Measurements from ENCODE around the gene ETS1. TPM values are rescaled to one million over a fixed set of nuclear protein-coding genes. Genes with fewer than 3 reads are reported as not detected.

The ETS1 gene
- polyA plus RNA-seq, 1 donor from 2014 or later = 0.42 TPM

DNA sequence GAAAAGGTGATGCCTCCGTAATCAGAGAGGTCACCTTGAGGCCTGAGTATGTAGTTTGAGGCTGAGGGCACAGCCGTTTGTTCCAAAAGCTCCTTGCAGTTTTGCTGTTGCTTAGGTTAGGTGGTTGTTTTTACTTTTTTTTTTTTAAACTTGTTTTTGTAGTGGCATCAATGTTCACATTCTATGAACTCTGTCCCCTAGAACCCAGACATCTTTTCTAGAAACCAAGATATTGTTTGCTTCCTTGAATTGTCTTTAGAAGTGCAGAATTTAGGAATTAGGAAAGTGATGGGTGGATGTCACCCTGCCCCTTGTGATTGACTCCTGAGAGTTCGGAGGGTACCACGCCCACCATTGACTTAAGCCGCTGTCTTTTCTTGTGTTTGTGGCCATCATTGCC, 35.7 kb upstream of the ETS1 start:
- Histone ChIP-seq H3F3A (ENCODE audit: insufficient read depth, low read length, poor library complexity, severe bottlenecking) (no peaks in the 10 kb centered on the region), H3K27me3 (ENCODE audit: insufficient read depth, low read depth, low read length) (no peaks in the 10 kb centered on the region), H2AFZ (ENCODE audit: low read depth, low read length) (no peak overlapping the region), H3K4me2 (ENCODE audit: low read length) (no peak overlapping the region), H3K4me3 (ENCODE audit: low read length) (no peak overlapping the region), H4K20me1 (ENCODE audit: insufficient read depth) (no peaks in the 10 kb centered on the region), H3K9ac (ENCODE audit: low read length) (no peak overlapping the region), H3K36me3 (ENCODE audit: insufficient read depth, low read length) (no peaks in the 10 kb centered on the region), H3K79me2 (replicated peaks; ENCODE audit: insufficient read depth, low read length) (no peaks in the 10 kb centered on the region), H3K9me2 (ENCODE audit: insufficient read depth, low read length) (no peaks in the 10 kb centered on the region), H3K9me3 (ENCODE audit: low read length) (no peaks in the 10 kb centered on the region), H3K27ac (ENCODE audit: low read length) (no peak overlapping the region)
- TF ChIP-seq, protein P1, sequence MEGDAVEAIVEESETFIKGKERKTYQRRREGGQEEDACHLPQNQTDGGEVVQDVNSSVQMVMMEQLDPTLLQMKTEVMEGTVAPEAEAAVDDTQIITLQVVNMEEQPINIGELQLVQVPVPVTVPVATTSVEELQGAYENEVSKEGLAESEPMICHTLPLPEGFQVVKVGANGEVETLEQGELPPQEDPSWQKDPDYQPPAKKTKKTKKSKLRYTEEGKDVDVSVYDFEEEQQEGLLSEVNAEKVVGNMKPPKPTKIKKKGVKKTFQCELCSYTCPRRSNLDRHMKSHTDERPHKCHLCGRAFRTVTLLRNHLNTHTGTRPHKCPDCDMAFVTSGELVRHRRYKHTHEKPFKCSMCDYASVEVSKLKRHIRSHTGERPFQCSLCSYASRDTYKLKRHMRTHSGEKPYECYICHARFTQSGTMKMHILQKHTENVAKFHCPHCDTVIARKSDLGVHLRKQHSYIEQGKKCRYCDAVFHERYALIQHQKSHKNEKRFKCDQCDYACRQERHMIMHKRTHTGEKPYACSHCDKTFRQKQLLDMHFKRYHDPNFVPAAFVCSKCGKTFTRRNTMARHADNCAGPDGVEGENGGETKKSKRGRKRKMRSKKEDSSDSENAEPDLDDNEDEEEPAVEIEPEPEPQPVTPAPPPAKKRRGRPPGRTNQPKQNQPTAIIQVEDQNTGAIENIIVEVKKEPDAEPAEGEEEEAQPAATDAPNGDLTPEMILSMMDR (IDR thresholded peaks at IDR 0.05; ENCODE audit: poor library complexity, severe bottlenecking) = no peak
- TF ChIP-seq POLR2AphosphoS5 (IDR thresholded peaks at IDR 0.05) (no peak), EP300 (conservative IDR thresholded peaks at IDR 0.05; ENCODE audit: poor library complexity, severe bottlenecking) (no peak), EZH2 (IDR thresholded peaks at IDR 0.05; ENCODE audit: borderline replicate concordance, insufficient read depth, low read length, poor library complexity, severe bottlenecking) (no peak), TAF1 (IDR thresholded peaks at IDR 0.05; ENCODE audit: low read depth) (no peak)
- TF ChIP-seq, protein P2, sequence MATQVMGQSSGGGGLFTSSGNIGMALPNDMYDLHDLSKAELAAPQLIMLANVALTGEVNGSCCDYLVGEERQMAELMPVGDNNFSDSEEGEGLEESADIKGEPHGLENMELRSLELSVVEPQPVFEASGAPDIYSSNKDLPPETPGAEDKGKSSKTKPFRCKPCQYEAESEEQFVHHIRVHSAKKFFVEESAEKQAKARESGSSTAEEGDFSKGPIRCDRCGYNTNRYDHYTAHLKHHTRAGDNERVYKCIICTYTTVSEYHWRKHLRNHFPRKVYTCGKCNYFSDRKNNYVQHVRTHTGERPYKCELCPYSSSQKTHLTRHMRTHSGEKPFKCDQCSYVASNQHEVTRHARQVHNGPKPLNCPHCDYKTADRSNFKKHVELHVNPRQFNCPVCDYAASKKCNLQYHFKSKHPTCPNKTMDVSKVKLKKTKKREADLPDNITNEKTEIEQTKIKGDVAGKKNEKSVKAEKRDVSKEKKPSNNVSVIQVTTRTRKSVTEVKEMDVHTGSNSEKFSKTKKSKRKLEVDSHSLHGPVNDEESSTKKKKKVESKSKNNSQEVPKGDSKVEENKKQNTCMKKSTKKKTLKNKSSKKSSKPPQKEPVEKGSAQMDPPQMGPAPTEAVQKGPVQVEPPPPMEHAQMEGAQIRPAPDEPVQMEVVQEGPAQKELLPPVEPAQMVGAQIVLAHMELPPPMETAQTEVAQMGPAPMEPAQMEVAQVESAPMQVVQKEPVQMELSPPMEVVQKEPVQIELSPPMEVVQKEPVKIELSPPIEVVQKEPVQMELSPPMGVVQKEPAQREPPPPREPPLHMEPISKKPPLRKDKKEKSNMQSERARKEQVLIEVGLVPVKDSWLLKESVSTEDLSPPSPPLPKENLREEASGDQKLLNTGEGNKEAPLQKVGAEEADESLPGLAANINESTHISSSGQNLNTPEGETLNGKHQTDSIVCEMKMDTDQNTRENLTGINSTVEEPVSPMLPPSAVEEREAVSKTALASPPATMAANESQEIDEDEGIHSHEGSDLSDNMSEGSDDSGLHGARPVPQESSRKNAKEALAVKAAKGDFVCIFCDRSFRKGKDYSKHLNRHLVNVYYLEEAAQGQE (IDR thresholded peaks at IDR 0.05; ENCODE audit: borderline replicate concordance) = no peak

DNA sequence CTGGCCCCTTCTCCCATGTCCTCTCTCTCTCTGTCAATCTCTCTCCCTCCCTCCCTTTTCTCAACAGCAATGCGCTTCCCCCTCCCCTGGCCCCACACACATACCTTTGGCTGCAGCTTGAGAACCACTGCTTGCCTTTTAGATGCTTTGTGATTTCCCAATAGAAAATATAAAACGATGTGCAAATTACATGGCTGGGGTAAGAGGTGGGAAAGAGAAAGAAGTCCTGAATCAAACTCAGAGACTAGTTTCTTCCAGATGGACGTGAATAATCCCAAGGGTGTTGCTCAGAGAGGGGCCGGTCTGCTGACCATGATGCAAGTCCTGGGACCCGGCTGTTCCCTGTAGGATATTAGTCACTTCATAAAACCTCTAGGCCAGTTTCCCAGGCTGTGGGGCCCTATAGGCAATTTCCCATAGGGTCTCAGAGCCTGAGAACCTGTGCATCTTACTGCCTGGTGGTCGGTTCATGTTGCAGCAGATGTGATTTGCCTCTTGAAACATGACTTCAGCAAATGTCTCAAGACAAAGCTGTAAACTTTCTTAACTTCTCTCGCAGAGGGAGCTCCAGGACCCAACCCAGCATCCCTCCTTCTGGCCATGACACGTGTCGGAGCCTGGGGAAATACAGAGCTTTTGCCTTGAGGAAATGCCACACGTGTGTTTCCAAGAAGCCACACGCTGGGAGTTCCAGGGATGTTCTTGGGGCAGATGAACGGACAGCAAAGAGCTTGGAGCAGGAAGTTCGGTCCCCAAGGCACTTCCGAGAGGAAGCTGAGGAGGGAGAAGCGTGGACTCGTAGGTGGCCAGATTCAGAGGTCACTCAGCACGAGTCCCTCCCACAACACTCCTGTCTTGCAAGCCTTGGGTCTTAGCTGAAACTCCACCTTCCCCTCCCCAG, 34.5 kb upstream of the ETS1 start:
- H2AFZ ChIP-seq (ENCODE audit: low read depth, low read length) = no peak overlapping the region
- H3K36me3 ChIP-seq (ENCODE audit: insufficient read depth, low read length) = no peaks in the 10 kb centered on the region
- TF ChIP-seq MXI1 (conservative IDR thresholded peaks at IDR 0.05; ENCODE audit: poor library complexity, severe bottlenecking) (no peak), EP300 (conservative IDR thresholded peaks at IDR 0.05; ENCODE audit: poor library complexity, severe bottlenecking) (no peak), RAD21 (conservative IDR thresholded peaks at IDR 0.05) (no peak), TAF1 (IDR thresholded peaks at IDR 0.05; ENCODE audit: low read depth) (no peak), EZH2 (IDR thresholded peaks at IDR 0.05; ENCODE audit: borderline replicate concordance, insufficient read depth, low read length, poor library complexity, severe bottlenecking) (no peak), POLR2AphosphoS5 (IDR thresholded peaks at IDR 0.05) (no peak), SMC3 (conservative IDR thresholded peaks at IDR 0.05; ENCODE audit: poor library complexity) (no peak)
- TF ChIP-seq, protein P2 (IDR thresholded peaks at IDR 0.05; ENCODE audit: borderline replicate concordance) = no peak
- TF ChIP-seq, protein P1 (IDR thresholded peaks at IDR 0.05; ENCODE audit: poor library complexity, severe bottlenecking) = no peak
- no peak overlapping the region for H3K9ac ChIP-seq (ENCODE audit: low read length)
- no peaks in the 10 kb centered on the region for H3K79me2 ChIP-seq (replicated peaks; ENCODE audit: insufficient read depth, low read length)
- H3F3A ChIP-seq (ENCODE audit: insufficient read depth, low read length, poor library complexity, severe bottlenecking) = no peaks in the 10 kb centered on the region
- H3K9me2 ChIP-seq (ENCODE audit: insufficient read depth, low read length) = no peaks in the 10 kb centered on the region
- H4K20me1 ChIP-seq (ENCODE audit: insufficient read depth) = no peaks in the 10 kb centered on the region
- H3K4me2 ChIP-seq (ENCODE audit: low read length) = no peak overlapping the region
- no peak overlapping the region for H3K27ac ChIP-seq (ENCODE audit: low read length)
- H3K27me3 ChIP-seq (ENCODE audit: insufficient read depth, low read depth, low read length) = no peaks in the 10 kb centered on the region
- H3K4me3 ChIP-seq (ENCODE audit: low read length) = no peak overlapping the region
- H3K9me3 ChIP-seq (ENCODE audit: low read length) = no peaks in the 10 kb centered on the region
